GM12891 (cell line): ENCODE measurements around the gene FAM187B.
A peak's percentile ranks its signal among the peaks of the same experiment; 100 is the strongest.

Experiments used
- PAX5 ChIP-seq: IDR thresholded peaks from 2 replicates; pipeline ENCODE4 v1.6.1; 2011; ENCODE audit warnings: low read length, moderate library complexity, mild to moderate bottlenecking; ENCODE audit not compliant: insufficient read depth, severe bottlenecking
- POLR2A ChIP-seq: IDR thresholded peaks from 2 replicates; pipeline ENCODE4 v1.6.1; 2011; ENCODE audit warnings: low read depth, low read length, control low read depth
- POLR2AphosphoS5 ChIP-seq: IDR thresholded peaks from 2 replicates; pipeline ENCODE4 v1.6.1; 2011; ENCODE audit warnings: low read depth, low read length, control low read depth
- SPI1 ChIP-seq: IDR thresholded peaks from 2 replicates; pipeline ENCODE4 v1.6.1; 2011; ENCODE audit warnings: low read depth, low read length, control low read depth
- TAF1 ChIP-seq: IDR thresholded peaks from 2 replicates; pipeline ENCODE4 v1.6.1; 2011; ENCODE audit warnings: low read depth, low read length, control low read depth

- no peak for TF ChIP-seq POLR2AphosphoS5
- TF ChIP-seq SPI1, result peak; percentile 36; the same call in 1 of the 2 replicates
- peak; percentile 44; the same call in 1 of the 2 replicates for TF ChIP-seq TAF1
- TF ChIP-seq POLR2A, result peak; percentile 81
- no peak for TF ChIP-seq PAX5
These were observed 20.0 kb upstream of the FAM187B start, which contains the start of gene LSR for GRCh38 chr19:35248310-35249145.
